Parathyroid adenoma (tissue), 2 donors: Measurements from ENCODE around the gene PREPL.

Experiments used
- H2AFZ ChIP-seq: fragments of 300-600 bp; sonication (generic); one replicate; pipeline ENCODE4 v1.7.0; 2017; ENCODE audit warnings: antibody characterized with exemption, mild to moderate bottlenecking
- H3K27ac ChIP-seq: fragments of 300-600 bp; sonication (generic); one replicate; pipeline ENCODE4 v1.7.0; 2017
- H3K27me3 ChIP-seq: fragments of 300-600 bp; sonication (generic); one replicate; pipeline ENCODE4 v1.7.0; 2017; ENCODE audit warnings: low read length; ENCODE audit not compliant: control insufficient read depth, insufficient read depth
- H3K36me3 ChIP-seq: fragments of 300-600 bp; sonication (generic); one replicate; pipeline ENCODE4 v1.7.0; 2017; ENCODE audit warnings: low read length; ENCODE audit not compliant: control insufficient read depth, insufficient read depth
- H3K4me1 ChIP-seq: fragments of 300-600 bp; sonication (generic); one replicate; pipeline ENCODE4 v1.7.0; 2017; ENCODE audit warnings: control low read depth
- H3K4me2 ChIP-seq: fragments of 300-600 bp; sonication (generic); one replicate; pipeline ENCODE4 v1.7.0; 2017; ENCODE audit warnings: low read length
- H3K4me3 ChIP-seq: fragments of 300-600 bp; sonication (generic); one replicate; pipeline ENCODE4 v1.7.0; 2017; ENCODE audit warnings: low read depth, low read length
- H3K79me2 ChIP-seq: fragments of 300-600 bp; sonication (generic); one replicate; pipeline ENCODE4 v1.7.0; 2017; ENCODE audit warnings: control low read depth
- H3K9ac ChIP-seq: fragments of 300-600 bp; sonication (generic); one replicate; pipeline ENCODE4 v1.7.0; 2017; ENCODE audit warnings: mild to moderate bottlenecking
- H3K9me3 ChIP-seq: fragments of 300-600 bp; sonication (generic); one replicate; pipeline ENCODE4 v1.7.0; 2017; ENCODE audit warnings: low read length; ENCODE audit not compliant: control insufficient read depth
- TF ChIP-seq, protein P1 (sequence below): fragments of 300-600 bp; sonication (generic); IDR thresholded peaks from one replicate; pipeline ENCODE4 v1.7.0; 2017; ENCODE audit warnings: antibody characterized with exemption, mild to moderate bottlenecking
- donor health status: primary hyperparathyroidism.

Gene PREPL

DNA sequence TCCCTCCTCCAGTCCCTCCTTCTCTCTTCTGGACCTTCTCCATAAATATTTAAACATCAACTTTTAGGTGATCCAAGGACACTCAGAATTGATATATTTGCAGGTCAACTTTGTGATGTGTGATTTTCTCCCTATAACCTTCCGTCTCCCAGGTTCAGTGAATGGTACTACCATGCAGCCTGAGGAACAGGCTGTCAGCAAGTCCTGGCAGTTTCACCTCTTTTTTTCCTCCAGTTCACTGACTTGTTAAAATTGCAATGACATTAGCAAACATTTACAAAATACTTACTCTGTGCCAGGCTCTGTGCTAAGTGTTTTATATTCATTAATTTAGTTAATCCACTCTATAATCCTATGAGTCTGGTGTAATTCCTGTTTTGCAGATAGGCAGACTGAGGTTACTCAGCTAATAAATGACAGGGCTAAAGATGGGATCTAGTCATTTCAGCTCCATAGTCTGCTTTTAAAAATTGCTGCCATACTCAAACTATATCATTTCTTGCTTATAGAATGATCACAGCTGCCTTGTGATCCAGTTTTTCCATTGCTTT is 78.1 kb downstream of the PREPL start:
- Histone ChIP-seq H3K4me2 (no peak overlapping the region), H3K27me3 (no peaks in the 10 kb centered on the region), H3K9ac (no peak overlapping the region), H3K4me3 (no peak overlapping the region), H2AFZ (no peak overlapping the region), H3K4me1 (no peaks in the 10 kb centered on the region), H3K79me2 (no peaks in the 10 kb centered on the region), H3K27ac (no peak overlapping the region), H3K9me3 (no peaks in the 10 kb centered on the region), H3K36me3 (no peaks in the 10 kb centered on the region)
- TF ChIP-seq, protein P1, sequence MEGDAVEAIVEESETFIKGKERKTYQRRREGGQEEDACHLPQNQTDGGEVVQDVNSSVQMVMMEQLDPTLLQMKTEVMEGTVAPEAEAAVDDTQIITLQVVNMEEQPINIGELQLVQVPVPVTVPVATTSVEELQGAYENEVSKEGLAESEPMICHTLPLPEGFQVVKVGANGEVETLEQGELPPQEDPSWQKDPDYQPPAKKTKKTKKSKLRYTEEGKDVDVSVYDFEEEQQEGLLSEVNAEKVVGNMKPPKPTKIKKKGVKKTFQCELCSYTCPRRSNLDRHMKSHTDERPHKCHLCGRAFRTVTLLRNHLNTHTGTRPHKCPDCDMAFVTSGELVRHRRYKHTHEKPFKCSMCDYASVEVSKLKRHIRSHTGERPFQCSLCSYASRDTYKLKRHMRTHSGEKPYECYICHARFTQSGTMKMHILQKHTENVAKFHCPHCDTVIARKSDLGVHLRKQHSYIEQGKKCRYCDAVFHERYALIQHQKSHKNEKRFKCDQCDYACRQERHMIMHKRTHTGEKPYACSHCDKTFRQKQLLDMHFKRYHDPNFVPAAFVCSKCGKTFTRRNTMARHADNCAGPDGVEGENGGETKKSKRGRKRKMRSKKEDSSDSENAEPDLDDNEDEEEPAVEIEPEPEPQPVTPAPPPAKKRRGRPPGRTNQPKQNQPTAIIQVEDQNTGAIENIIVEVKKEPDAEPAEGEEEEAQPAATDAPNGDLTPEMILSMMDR, result no peak

DNA sequence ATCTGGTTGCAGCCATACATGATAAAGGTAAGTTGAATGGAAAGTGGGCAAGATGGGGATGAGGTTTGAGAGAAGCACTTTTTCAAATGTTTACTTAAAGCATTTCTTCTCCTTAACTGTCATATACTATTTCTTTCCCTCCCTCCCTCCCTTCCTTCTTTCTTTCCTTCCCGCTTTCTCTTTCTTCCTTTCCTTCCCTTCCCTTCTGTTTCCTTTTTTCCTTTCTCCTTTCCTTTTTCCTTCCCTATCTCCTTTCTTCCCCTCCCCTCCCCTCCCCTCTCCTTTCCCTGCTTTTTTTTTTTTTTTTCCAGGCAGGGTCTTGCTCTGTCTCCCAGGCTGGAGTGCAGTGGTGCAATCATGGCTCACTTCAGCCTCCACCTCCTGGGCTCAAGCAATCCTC is 80.4 kb downstream of the PREPL start:
- no peak overlapping the region for H3K9ac ChIP-seq
- no peaks in the 10 kb centered on the region for H3K79me2 ChIP-seq
- no peak overlapping the region for H3K4me2 ChIP-seq
- TF ChIP-seq, protein P1, result no peak
- H3K27me3 ChIP-seq, result no peaks in the 10 kb centered on the region
- H3K4me3 ChIP-seq, result no peak overlapping the region
- H2AFZ ChIP-seq, result no peak overlapping the region
- H3K9me3 ChIP-seq, result no peaks in the 10 kb centered on the region
- no peaks in the 10 kb centered on the region for H3K4me1 ChIP-seq
- H3K27ac ChIP-seq, result no peak overlapping the region
- no peaks in the 10 kb centered on the region for H3K36me3 ChIP-seq

DNA sequence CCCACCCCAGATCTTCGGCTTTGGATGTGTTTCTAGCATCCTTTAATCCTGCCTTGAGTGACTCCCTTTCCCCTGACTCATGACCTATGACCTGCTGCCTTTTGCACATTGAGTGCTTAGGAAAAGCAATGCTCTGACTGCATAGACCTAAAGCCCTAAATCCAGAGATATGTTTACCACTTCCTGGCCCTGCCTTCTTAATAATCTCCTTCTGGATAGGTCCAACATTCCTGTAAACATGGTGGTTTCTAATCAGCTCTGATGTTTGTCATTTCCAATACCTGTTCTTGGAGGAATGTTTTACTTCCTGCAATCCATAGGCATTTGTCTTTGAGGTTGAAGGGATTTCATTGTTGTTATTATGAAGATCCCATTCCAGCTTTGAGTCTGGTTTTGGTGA is 83.8 kb downstream of the PREPL start:
- H3K27ac ChIP-seq, result no peak overlapping the region
- H3K9ac ChIP-seq, result no peak overlapping the region
- TF ChIP-seq, protein P1, result no peak

DNA sequence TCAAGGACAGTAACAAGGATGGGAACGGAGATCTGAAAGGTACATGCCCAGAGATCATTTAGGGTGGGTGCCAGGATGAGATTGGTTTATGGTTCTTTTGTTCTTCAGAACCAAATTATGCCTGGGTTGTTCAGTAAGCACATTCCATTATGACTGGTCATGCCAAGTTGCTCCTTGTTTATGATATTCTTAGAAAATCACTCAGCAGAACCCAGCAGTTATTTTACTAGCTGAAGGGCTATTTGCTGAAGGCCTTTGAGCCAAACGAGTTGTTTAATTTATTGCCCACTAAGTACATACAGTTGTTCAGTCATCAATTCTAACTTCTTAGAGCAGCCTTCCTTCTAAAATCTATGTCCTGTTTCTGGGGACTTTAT is 85.4 kb downstream of the PREPL start:
- Histone ChIP-seq H2AFZ (peak overlapping the region; percentile 6), H3K27me3 (no peaks in the 10 kb centered on the region), H3K9me3 (no peaks in the 10 kb centered on the region), H3K4me3 (no peak overlapping the region), H3K9ac (no peak overlapping the region), H3K79me2 (no peaks in the 10 kb centered on the region), H3K36me3 (no peaks in the 10 kb centered on the region), H3K4me1 (no peaks in the 10 kb centered on the region), H3K4me2 (no peak overlapping the region), H3K27ac (no peak overlapping the region)
- TF ChIP-seq, protein P1, result no peak

More for the DNA sequence above, 83.8 kb downstream of the PREPL start:
- H3K27me3 ChIP-seq, result no peaks in the 10 kb centered on the region
- H3K4me1 ChIP-seq, result no peaks in the 10 kb centered on the region
- H3K9me3 ChIP-seq, result no peaks in the 10 kb centered on the region
- no peaks in the 10 kb centered on the region for H3K79me2 ChIP-seq
- no peaks in the 10 kb centered on the region for H3K36me3 ChIP-seq
- no peak overlapping the region for H3K4me3 ChIP-seq
- no peak overlapping the region for H3K4me2 ChIP-seq
- no peak overlapping the region for H2AFZ ChIP-seq

DNA sequence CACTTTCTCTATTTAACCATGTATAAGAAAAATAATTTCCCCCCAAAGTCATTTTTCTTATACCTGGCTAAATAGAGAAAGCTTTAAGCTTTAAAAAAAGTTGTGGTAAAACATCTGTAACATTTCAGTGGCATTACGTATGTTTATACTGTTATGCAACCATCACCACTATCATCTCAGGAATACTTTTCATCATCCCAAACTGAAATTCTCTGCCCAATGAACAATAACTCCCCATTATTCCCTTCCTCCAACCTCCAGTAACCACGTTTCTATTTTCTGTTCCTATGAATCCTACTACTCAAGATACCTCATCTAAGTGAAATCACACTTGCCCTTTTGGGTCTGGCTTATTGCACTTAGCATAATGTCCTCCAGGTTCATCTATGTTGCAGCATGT is 87.7 kb downstream of the PREPL start:
- no peak overlapping the region for H2AFZ ChIP-seq
- no peak overlapping the region for H3K4me2 ChIP-seq
- H3K27ac ChIP-seq, result no peak overlapping the region
- H3K27me3 ChIP-seq, result no peaks in the 10 kb centered on the region
- no peaks in the 10 kb centered on the region for H3K4me1 ChIP-seq
- no peak overlapping the region for H3K9ac ChIP-seq
- H3K79me2 ChIP-seq, result no peaks in the 10 kb centered on the region
- TF ChIP-seq, protein P1, result no peak
- H3K4me3 ChIP-seq, result no peak overlapping the region
- no peaks in the 10 kb centered on the region for H3K9me3 ChIP-seq
- no peaks in the 10 kb centered on the region for H3K36me3 ChIP-seq
